Endodermal cell (in vitro differentiated cells): ENCODE measurements around the gene GAPDHS. TPM values are rescaled to one million over a fixed set of nuclear protein-coding genes. Genes with fewer than 3 reads are reported as not detected.
A peak's percentile ranks its signal among the peaks of the same experiment; 100 is the strongest.

ENCODE experiments used
- DNase-seq: peaks from one replicate; pipeline ENCODE4 v3.0.0-alpha.2; 2017
- H3K27ac ChIP-seq: 2 replicates; pipeline ENCODE4 v1.5.1; 2013; ENCODE audit warnings: mild to moderate bottlenecking, low read depth, low read length, moderate library complexity
- H3K27me3 ChIP-seq: 2 replicates; pipeline ENCODE4 v1.6.1; 2013; ENCODE audit warnings: mild to moderate bottlenecking, low read length, moderate library complexity; ENCODE audit not compliant: insufficient read depth, control insufficient read depth, poor library complexity, severe bottlenecking
- H3K36me3 ChIP-seq: 2 replicates; pipeline ENCODE4 v1.7.0; 2013; ENCODE audit warnings: mild to moderate bottlenecking, low read length, moderate library complexity; ENCODE audit not compliant: control insufficient read depth, insufficient read depth
- H3K4me1 ChIP-seq: one replicate; pipeline ENCODE4 v1.7.0; 2013; ENCODE audit warnings: low read length; ENCODE audit not compliant: control insufficient read depth, insufficient read depth
- H3K4me3 ChIP-seq: 2 replicates; pipeline ENCODE4 v1.5.1; 2013; ENCODE audit warnings: mild to moderate bottlenecking, low read length, moderate library complexity
- H3K9ac ChIP-seq: 2 replicates; pipeline ENCODE4 v1.6.1; 2013; ENCODE audit warnings: mild to moderate bottlenecking, low read length, moderate library complexity; ENCODE audit not compliant: poor library complexity, severe bottlenecking; ENCODE audit errors: extremely low read depth
- H3K9me3 ChIP-seq: 2 replicates; pipeline ENCODE4 v1.6.1; 2013; ENCODE audit warnings: mild to moderate bottlenecking, low read length, moderate library complexity; ENCODE audit not compliant: control insufficient read depth
- H3K27ac Mint-ChIP-seq: 2 replicates; pipeline ENCODE4 v1.8.0; 2020; ENCODE audit warnings: mixed read lengths
- H3K27me3 Mint-ChIP-seq: 2 replicates; pipeline ENCODE4 v1.8.0; 2021; ENCODE audit warnings: mild to moderate bottlenecking, mixed read lengths; ENCODE audit not compliant: insufficient read depth
- H3K36me3 Mint-ChIP-seq: 2 replicates; pipeline ENCODE4 v1.8.0; 2020; ENCODE audit warnings: low read depth, mixed read lengths
- H3K4me1 Mint-ChIP-seq: 2 replicates; pipeline ENCODE4 v1.8.0; 2020; ENCODE audit warnings: mixed read lengths
- H3K4me3 Mint-ChIP-seq: 2 replicates; pipeline ENCODE4 v1.8.0; 2020; ENCODE audit warnings: mild to moderate bottlenecking, moderate library complexity, mixed read lengths
- H3K9me3 Mint-ChIP-seq: 2 replicates; pipeline ENCODE4 v1.8.0; 2020; ENCODE audit warnings: mild to moderate bottlenecking, mixed read lengths
- CTCF ChIP-seq: fragments of 200-600 bp; sonication (generic); conservative IDR thresholded peaks from 2 replicates; pipeline ENCODE4 v1.5.0; 2021; ENCODE audit warnings: antibody characterized with exemption, mild to moderate bottlenecking
- WGBS, 2 experiments: methylation state at CpG; one replicate each; pipeline versions ENCODE4 v1.1.5 to v1.1.7; 2013; ENCODE audit warnings: missing lambda C conversion rate in 2 of 2, mixed read lengths in 1 of 2; ENCODE audit not compliant: insufficient coverage in 1 of 2, insufficient read length in 1 of 2; 5-methylcytosine and 5-hydroxymethylcytosine counted together
- total RNA-seq, 2 donors: library from RNA; stranded (reverse); fragmentation: NEBNext Ultra II Directional in 1 of 2; extraction: Animal tissue kit (Norgen Biotek cat#: 25700) in 1 of 2; gene quantifications; 2 replicates in 1 of 2; 3 replicates in 1 of 2; pipeline ENCODE4 v1.2.1, GENCODE V29; 2021

The GAPDHS gene
- total RNA-seq, 2 donors from 2014 or later = not detected

GRCh38 chr19:35491836-35492360, 41.4 kb upstream of the GAPDHS start:
- H3K9me3 Mint-ChIP-seq = no peaks in the 10 kb centered on the region
- no peak overlapping the region for H3K27ac Mint-ChIP-seq

GRCh38 chr19:35493971-35494370, 39.3 kb upstream of the GAPDHS start:
- WGBS, 2 experiments = 96% methylated on average over 9 of the region's 9 CpGs; no CpG with 5 or more reads in 1 of the 2 experiments
- Histone ChIP-seq H3K27me3 (no peaks in the 10 kb centered on the region), H3K9ac (no peak overlapping the region)

More at GRCh38 chr19:35491836-35492360, 41.4 kb upstream of the GAPDHS start:
- no peaks in the 10 kb centered on the region for H3K27me3 ChIP-seq
- no peak for TF ChIP-seq CTCF
- Mint-ChIP-seq H3K4me3 (no peak overlapping the region), H3K27me3 (peaks cover 9% of the 10 kb centered on the region), H3K4me1 (peaks cover 23% of the 10 kb centered on the region), H3K36me3 (peaks cover 5% of the 10 kb centered on the region)
- H3K27ac ChIP-seq = no peak overlapping the region
- H3K36me3 ChIP-seq = peaks cover 2% of the 10 kb centered on the region
- no peak overlapping the region for H3K9ac ChIP-seq
- peaks cover 2% of the 10 kb centered on the region for H3K4me1 ChIP-seq
- no peak overlapping the region for H3K4me3 ChIP-seq
- no peak for DNase-seq
- no peaks in the 10 kb centered on the region for H3K9me3 ChIP-seq
- WGBS, 2 experiments = 83 to 96% methylated on average over 2 to 9 of the region's 9 CpGs

GRCh38 chr19:35495107-35496064, 37.9 kb upstream of the GAPDHS start:
- Mint-ChIP-seq H3K36me3 (peaks cover 40% of the 10 kb centered on the region), H3K9me3 (no peaks in the 10 kb centered on the region), H3K27ac (peak overlapping the region; percentile 52), H3K27me3 (peaks cover 7% of the 10 kb centered on the region), H3K4me3 (no peak overlapping the region), H3K4me1 (peaks cover 8% of the 10 kb centered on the region)
- peak; percentile 97 for TF ChIP-seq CTCF
- Histone ChIP-seq H3K27ac (no peak overlapping the region), H3K4me3 (no peak overlapping the region), H3K9ac (no peak overlapping the region), H3K27me3 (no peaks in the 10 kb centered on the region), H3K36me3 (peaks cover 36% of the 10 kb centered on the region), H3K9me3 (no peaks in the 10 kb centered on the region), H3K4me1 (no peaks in the 10 kb centered on the region)
- peak; percentile 89 for DNase-seq
- 33 to 42% methylated on average over 17 to 30 of the region's 30 CpGs for WGBS, 2 experiments

More at GRCh38 chr19:35493971-35494370, 39.3 kb upstream of the GAPDHS start:
- no peak for TF ChIP-seq CTCF
- Histone ChIP-seq H3K27ac (no peak overlapping the region), H3K9me3 (no peaks in the 10 kb centered on the region), H3K4me3 (no peak overlapping the region), H3K4me1 (no peaks in the 10 kb centered on the region), H3K36me3 (peaks cover 22% of the 10 kb centered on the region)
- Mint-ChIP-seq H3K36me3 (peaks cover 26% of the 10 kb centered on the region), H3K4me3 (no peak overlapping the region), H3K9me3 (no peaks in the 10 kb centered on the region), H3K4me1 (peaks cover 10% of the 10 kb centered on the region), H3K27ac (no peak overlapping the region), H3K27me3 (peaks cover 7% of the 10 kb centered on the region)
- DNase-seq = no peak
